Activated CD8-positive, alpha-beta T cell treated with anti-CD3 and anti-CD28 coated beads, Interleukin-2, amount 10 ng/mL, durations not matched to agents 7 days and 5 days (primary cell): ENCODE results near the gene NMRAL1. TPM values are rescaled to one million over a fixed set of nuclear protein-coding genes. Genes with fewer than 3 reads are reported as not detected.

Experiments
- ATAC-seq: fragments of 150-1000 bp; cut with Tn5 transposase; one replicate; pipeline ENCODE4 v1.10.0; 2021; ENCODE audit warnings: moderate library complexity
- CTCF ChIA-PET: fragments of 350-600 bp; sonication (Branson Sonifier 250); formaldehyde crosslinking; loops from one replicate; lab custom pipeline; 2021; ENCODE audit warnings: antibody characterized with exemption; lab: Charles Lee
- POLR2A ChIA-PET: fragments of 350-600 bp; sonication (Branson Sonifier 250); formaldehyde crosslinking; loops from one replicate; lab custom pipeline; 2021; ENCODE audit warnings: antibody characterized with exemption; lab: Charles Lee
- DNase-seq: peaks from one replicate; pipeline ENCODE4 v3.0.0-alpha.2; 2020
- H3K27ac Mint-ChIP-seq: one replicate; pipeline ENCODE4 v1.8.0; 2021; ENCODE audit warnings: mild to moderate bottlenecking, mixed read lengths
- H3K27me3 Mint-ChIP-seq: one replicate; pipeline ENCODE4 v1.8.0; 2021; ENCODE audit warnings: low read depth, mixed read lengths
- H3K36me3 Mint-ChIP-seq: one replicate; pipeline ENCODE4 v1.8.0; 2021; ENCODE audit warnings: low read depth, mixed read lengths
- H3K4me1 Mint-ChIP-seq: one replicate; pipeline ENCODE4 v1.8.0; 2021; ENCODE audit warnings: low read depth, mixed read lengths
- H3K4me3 Mint-ChIP-seq: one replicate; pipeline ENCODE4 v1.8.0; 2021; ENCODE audit warnings: mild to moderate bottlenecking, mixed read lengths
- H3K9me3 Mint-ChIP-seq: one replicate; pipeline ENCODE4 v1.8.0; 2022; ENCODE audit warnings: mixed read lengths; ENCODE audit not compliant: insufficient read depth
- total RNA-seq, 2 experiments: library from RNA; stranded (reverse); gene quantifications; one replicate each; pipeline ENCODE4 v1.2.3, GENCODE V29; 2021

The NMRAL1 gene
- total RNA-seq, 2 experiments from 2014 or later: 53.6 to 55.6 TPM

- ChIA-PET POLR2A (interaction anchor here (1.4 to 3.5 kb wide), 2 partner anchors 10 to 36 kb away, joined by 5 to 25 read pairs; partner anchors contain the start of gene CORO7), CTCF (no interaction called here)
- Mint-ChIP-seq H3K27me3 (no peaks in the 10 kb centered on the region), H3K9me3 (no peaks in the 10 kb centered on the region), H3K4me3 (peak within 1 kb of the TSS; percentile 93), H3K4me1 (peaks cover 28% of the 10 kb centered on the region), H3K27ac (peak within 1 kb of the TSS; percentile 99), H3K36me3 (peaks cover 23% of the 10 kb centered on the region)
- ATAC-seq (peak; percentile 93), DNase-seq (peak; percentile 94)
Measured at GRCh38 chr16:4425378-4426020, 48.9 kb downstream of the NMRAL1 start, which contains the start of gene DNAJA3. TSS of gene DNAJA3 (plus strand) at chr16:4425868. CDS start at chr16:4425882, 14 bp downstream.

- DNase-seq (no peak), ATAC-seq (no peak)
- Mint-ChIP-seq H3K4me1 (peaks cover 14% of the 10 kb centered on the region), H3K27ac (no peak overlapping the region), H3K4me3 (no peak overlapping the region), H3K36me3 (peaks cover 1% of the 10 kb centered on the region), H3K9me3 (no peaks in the 10 kb centered on the region), H3K27me3 (peaks cover 2% of the 10 kb centered on the region)
- POLR2A ChIA-PET: no interaction called here
- CTCF ChIA-PET: interaction anchor here (1.4 kb wide), 2 partner anchors 16 to 204 kb away, joined by 3 read pairs; partner anchors contain the start of gene MGRN1
Measured at GRCh38 chr16:4420505-4421105, 53.8 kb downstream of the NMRAL1 start.

- Mint-ChIP-seq H3K27me3 (peaks cover 2% of the 10 kb centered on the region), H3K4me3 (no peak overlapping the region), H3K9me3 (no peaks in the 10 kb centered on the region), H3K27ac (no peak overlapping the region), H3K36me3 (peaks cover 10% of the 10 kb centered on the region), H3K4me1 (peaks cover 20% of the 10 kb centered on the region)
- DNase-seq (no peak), ATAC-seq (no peak)
- ChIA-PET CTCF (interaction anchor here (0.8 to 1.5 kb wide), 5 partner anchors 10 to 205 kb away, joined by 3 to 4 read pairs (median 3); partner anchors contain the start of gene MGRN1), POLR2A (interaction anchor here (0.6 to 1.8 kb wide), 2 partner anchors 86 to 420 kb away, joined by 3 to 4 read pairs; no protein-coding TSS in a partner anchor)
Measured at GRCh38 chr16:4419402-4419959, 54.9 kb downstream of the NMRAL1 start.

- ChIA-PET CTCF (interaction anchor here (1.0 to 4.1 kb wide), 8 partner anchors 11 to 208 kb away, joined by 3 to 40 read pairs (median 5); partner anchors contain the start of genes HMOX2 and MGRN1), POLR2A (interaction anchor here (0.8 to 3.6 kb wide), 18 partner anchors 9 to 202 kb away, joined by 3 to 25 read pairs (median 4); partner anchors contain the start of genes DNAJA3, HMOX2, NMRAL1 and PAM16)
- Mint-ChIP-seq H3K27me3 (peaks cover 2% of the 10 kb centered on the region), H3K4me3 (peak within 1 kb of the TSS; percentile 86), H3K36me3 (peaks cover 30% of the 10 kb centered on the region), H3K9me3 (no peaks in the 10 kb centered on the region), H3K4me1 (peaks cover 39% of the 10 kb centered on the region), H3K27ac (peak within 1 kb of the TSS; percentile 95)
- peak; percentile 77 for ATAC-seq
- peak; percentile 99 for DNase-seq
Measured at GRCh38 chr16:4416200-4417032, 58.0 kb downstream of the NMRAL1 start, which contains the start of gene CORO7. TSS of gene CORO7 (minus strand) at chr16:4416596. CDS start at chr16:4416518, 78 bp downstream.

- Mint-ChIP-seq H3K4me3 (peak overlapping the region; percentile 86), H3K27ac (peak overlapping the region; percentile 95), H3K36me3 (peaks cover 33% of the 10 kb centered on the region), H3K9me3 (no peaks in the 10 kb centered on the region), H3K4me1 (peaks cover 43% of the 10 kb centered on the region), H3K27me3 (peaks cover 2% of the 10 kb centered on the region)
- CTCF ChIA-PET: interaction anchor here (1.0 to 4.1 kb wide), 4 partner anchors 10 to 120 kb away, joined by 3 to 40 read pairs (median 4); partner anchors contain the start of gene HMOX2
- peak; percentile 79 for DNase-seq
- POLR2A ChIA-PET: interaction anchor here (0.8 to 3.6 kb wide), 16 partner anchors 10 to 203 kb away, joined by 3 to 25 read pairs (median 4); partner anchors contain the start of genes DNAJA3, HMOX2, NMRAL1 and PAM16
- ATAC-seq: peak; percentile 21
Measured at GRCh38 chr16:4415538-4416199, 58.8 kb downstream of the NMRAL1 start.

GRCh38 chr16:4414187-4414917 lies 60.1 kb downstream of the NMRAL1 start:
- CTCF ChIA-PET: interaction anchor here (0.9 to 4.1 kb wide), 2 partner anchors 11 to 161 kb away, joined by 3 to 40 read pairs; no protein-coding TSS in a partner anchor
- peaks cover 2% of the 10 kb centered on the region for H3K27me3 Mint-ChIP-seq
- H3K9me3 Mint-ChIP-seq: no peaks in the 10 kb centered on the region
- peak overlapping the region; percentile 86 for H3K4me3 Mint-ChIP-seq
- ATAC-seq (peak; percentile 69), DNase-seq (peak; percentile 96)
- peak overlapping the region; percentile 95 for H3K27ac Mint-ChIP-seq
- H3K36me3 Mint-ChIP-seq: peaks cover 42% of the 10 kb centered on the region
- POLR2A ChIA-PET: interaction anchor here (0.6 to 3.6 kb wide), 7 partner anchors 11 to 141 kb away, joined by 3 to 25 read pairs (median 8); partner anchors contain the start of genes DNAJA3 and NMRAL1
- H3K4me1 Mint-ChIP-seq: peaks cover 50% of the 10 kb centered on the region

GRCh38 chr16:4412854-4413253 lies 61.6 kb downstream of the NMRAL1 start:
- DNase-seq (no peak), ATAC-seq (no peak)
- Mint-ChIP-seq H3K4me1 (peaks cover 50% of the 10 kb centered on the region), H3K27me3 (no peaks in the 10 kb centered on the region), H3K4me3 (no peak overlapping the region), H3K9me3 (no peaks in the 10 kb centered on the region), H3K27ac (peak overlapping the region; percentile 25), H3K36me3 (peaks cover 48% of the 10 kb centered on the region)
- CTCF ChIA-PET: interaction anchor here (4.1 kb wide), 1 partner anchor 10 kb away, joined by 40 read pairs; no protein-coding TSS in a partner anchor
- POLR2A ChIA-PET: interaction anchor here (1.1 to 2.0 kb wide), 2 partner anchors 9 to 92 kb away, joined by 3 to 8 read pairs; no protein-coding TSS in a partner anchor

GRCh38 chr16:4412159-4412558 lies 62.3 kb downstream of the NMRAL1 start:
- Mint-ChIP-seq H3K4me3 (no peak overlapping the region), H3K27ac (peak overlapping the region; percentile 46), H3K27me3 (no peaks in the 10 kb centered on the region), H3K4me1 (peaks cover 47% of the 10 kb centered on the region), H3K9me3 (no peaks in the 10 kb centered on the region), H3K36me3 (peaks cover 48% of the 10 kb centered on the region)
- no peak for ATAC-seq
- no peak for DNase-seq
- ChIA-PET POLR2A (interaction anchor here (1.1 to 2.0 kb wide), 2 partner anchors 9 to 93 kb away, joined by 3 to 8 read pairs; no protein-coding TSS in a partner anchor), CTCF (interaction anchor here (4.1 kb wide), 1 partner anchor 9 kb away, joined by 40 read pairs; no protein-coding TSS in a partner anchor)
